ENCODE data around the gene TOR1B. TPM values are rescaled to one million over a fixed set of nuclear protein-coding genes. Genes with fewer than 3 reads are reported as not detected.

TOR1B gene, protein sequence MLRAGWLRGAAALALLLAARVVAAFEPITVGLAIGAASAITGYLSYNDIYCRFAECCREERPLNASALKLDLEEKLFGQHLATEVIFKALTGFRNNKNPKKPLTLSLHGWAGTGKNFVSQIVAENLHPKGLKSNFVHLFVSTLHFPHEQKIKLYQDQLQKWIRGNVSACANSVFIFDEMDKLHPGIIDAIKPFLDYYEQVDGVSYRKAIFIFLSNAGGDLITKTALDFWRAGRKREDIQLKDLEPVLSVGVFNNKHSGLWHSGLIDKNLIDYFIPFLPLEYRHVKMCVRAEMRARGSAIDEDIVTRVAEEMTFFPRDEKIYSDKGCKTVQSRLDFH
- total RNA-seq, result 16.6 and 18.0 TPM in 2 replicates
- long read RNA-seq, partial matches to known transcripts, result 0 of 5 reads
- long read RNA-seq, other reads (novel, unspliced or antisense), result 3 of 5 reads

- peak; percentile 92 for DNase-seq (ENCODE audit: low read depth, low spot score)
- H3K9me3 Mint-ChIP-seq, result no peaks in the 10 kb centered on the region
- no peak for TF ChIP-seq CTCF (conservative IDR thresholded peaks at IDR 0.05)
- H3K36me3 Mint-ChIP-seq (ENCODE audit: low read depth), result peaks cover 4% of the 10 kb centered on the region
- H3K4me1 Mint-ChIP-seq, result peaks cover 14% of the 10 kb centered on the region
- H3K27ac Mint-ChIP-seq (ENCODE audit: unreplicated experiment), result peak within 1 kb of the TSS; percentile 50
- peak within 1 kb of the TSS; percentile 91 for H3K4me3 Mint-ChIP-seq
- no peaks in the 10 kb centered on the region for H3K27me3 Mint-ChIP-seq (ENCODE audit: low read depth)
Measured at GRCh38 chr9:129802833-129803675, at the start of gene TOR1B. Gene TOR1B (plus strand): TSS chr9:129803184. CDS start chr9:129803213, 29 bp downstream.

DNA sequence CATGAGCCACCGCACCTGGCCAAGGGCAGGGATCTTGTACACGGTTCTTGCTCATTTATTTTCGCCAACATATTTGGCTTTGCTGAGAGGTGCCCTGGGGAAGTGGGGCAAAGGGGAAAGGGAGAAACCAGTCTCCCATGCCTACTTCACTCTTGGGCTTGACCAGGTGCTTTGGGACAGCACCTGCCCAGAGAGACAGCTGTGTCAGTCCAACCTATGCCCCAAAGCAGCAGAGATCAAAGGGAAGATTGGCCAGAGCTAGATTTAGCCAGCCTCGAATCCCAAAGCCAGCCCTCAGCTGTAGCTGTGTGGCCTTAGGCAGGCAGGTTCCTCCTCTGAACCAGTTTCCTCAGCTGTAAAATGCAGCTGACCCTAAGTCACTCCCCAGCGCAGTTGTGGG is 47.8 kb upstream of the TOR1B start:
- Mint-ChIP-seq H3K4me1 (peaks cover 16% of the 10 kb centered on the region), H3K4me3 (no peak overlapping the region), H3K27me3 (ENCODE audit: low read depth) (no peaks in the 10 kb centered on the region), H3K36me3 (ENCODE audit: low read depth) (no peaks in the 10 kb centered on the region), H3K9me3 (no peaks in the 10 kb centered on the region), H3K27ac (ENCODE audit: unreplicated experiment) (no peak overlapping the region)
- TF ChIP-seq CTCF (conservative IDR thresholded peaks at IDR 0.05), result no peak
- no peak for DNase-seq (ENCODE audit: low read depth, low spot score)

DNA sequence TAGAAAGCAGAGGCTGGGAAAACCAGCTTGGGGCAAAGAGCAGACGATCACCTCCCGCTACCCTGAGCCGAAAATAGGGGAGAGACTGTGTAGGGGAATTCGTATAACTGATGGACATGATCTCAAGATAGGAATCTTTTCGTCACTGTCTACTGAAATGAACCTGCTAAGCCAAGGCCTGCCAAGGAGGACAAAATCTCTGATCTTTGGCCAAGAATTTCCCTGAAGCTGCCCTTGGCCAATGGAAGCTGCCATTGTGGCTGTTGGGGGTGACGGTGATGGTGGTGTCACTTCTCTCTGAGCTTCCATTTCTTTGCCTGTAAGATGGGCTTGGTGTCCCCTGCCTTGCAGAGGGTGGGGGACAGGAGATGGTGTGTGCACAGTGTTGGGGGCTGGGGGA is 46.8 kb upstream of the TOR1B start:
- H3K4me1 Mint-ChIP-seq, result peaks cover 16% of the 10 kb centered on the region
- H3K9me3 Mint-ChIP-seq, result no peaks in the 10 kb centered on the region
- H3K36me3 Mint-ChIP-seq (ENCODE audit: low read depth), result no peaks in the 10 kb centered on the region
- no peaks in the 10 kb centered on the region for H3K27me3 Mint-ChIP-seq (ENCODE audit: low read depth)
- TF ChIP-seq CTCF (conservative IDR thresholded peaks at IDR 0.05), result no peak
- no peak overlapping the region for H3K4me3 Mint-ChIP-seq
- no peak for DNase-seq (ENCODE audit: low read depth, low spot score)
- H3K27ac Mint-ChIP-seq (ENCODE audit: unreplicated experiment), result no peak overlapping the region

DNA sequence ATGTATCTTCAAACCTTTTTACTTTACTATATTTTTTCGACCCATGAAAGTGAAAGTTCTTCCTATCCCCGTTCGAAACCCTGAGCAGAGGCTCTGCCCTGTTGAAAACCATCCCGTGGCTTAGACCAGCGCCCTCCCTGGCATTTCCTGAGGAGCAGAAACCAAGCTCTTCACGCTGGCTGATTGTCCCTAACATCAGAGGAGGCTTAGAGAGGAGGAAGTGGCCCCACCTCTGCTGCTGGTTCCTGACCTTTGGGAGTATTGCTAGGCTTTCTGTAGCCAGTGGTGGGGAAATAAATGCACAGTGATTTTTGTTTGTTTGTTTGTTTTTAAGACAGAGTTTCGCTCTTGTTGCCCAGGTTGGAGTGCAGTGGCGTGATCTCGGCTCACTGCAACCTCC is 45.9 kb upstream of the TOR1B start:
- H3K27me3 Mint-ChIP-seq (ENCODE audit: low read depth), result no peaks in the 10 kb centered on the region
- no peak for DNase-seq (ENCODE audit: low read depth, low spot score)
- H3K27ac Mint-ChIP-seq (ENCODE audit: unreplicated experiment), result peak overlapping the region; percentile 72
- no peaks in the 10 kb centered on the region for H3K36me3 Mint-ChIP-seq (ENCODE audit: low read depth)
- peaks cover 19% of the 10 kb centered on the region for H3K4me1 Mint-ChIP-seq
- H3K4me3 Mint-ChIP-seq, result no peak overlapping the region
- no peaks in the 10 kb centered on the region for H3K9me3 Mint-ChIP-seq
- no peak for TF ChIP-seq CTCF (conservative IDR thresholded peaks at IDR 0.05)

GRCh38 chr9:129759319-129759718 is 43.7 kb upstream of the TOR1B start:
- Mint-ChIP-seq H3K36me3 (ENCODE audit: low read depth) (no peaks in the 10 kb centered on the region), H3K4me1 (peaks cover 14% of the 10 kb centered on the region), H3K27ac (ENCODE audit: unreplicated experiment) (no peak overlapping the region), H3K4me3 (no peak overlapping the region), H3K27me3 (ENCODE audit: low read depth) (no peaks in the 10 kb centered on the region), H3K9me3 (no peaks in the 10 kb centered on the region)
- TF ChIP-seq CTCF (conservative IDR thresholded peaks at IDR 0.05), result no peak
- DNase-seq (ENCODE audit: low read depth, low spot score), result no peak
